Measurements from ENCODE around the gene PAQR9. TPM values are rescaled to one million over a fixed set of nuclear protein-coding genes. Genes with fewer than 3 reads are reported as not detected.

Gene PAQR9
- total and polyA plus RNA-seq, 9 of the 15 experiments (the other 6 are each of a cell fraction or from before 2014, with no cell fraction given): 0.04 to 0.58 (median 0.22) TPM

GRCh38 chr3:142997330-142997729 lies 33.9 kb upstream of the PAQR9 start:
- ATAC-seq (no peak), FAIRE-seq (no peak), DNase-seq (ENCODE audit: extremely low read depth in 1 of 4, low spot score in 3 of 4) (peak in 1 of 4 experiments; percentile 51)
- intact Hi-C loops (cut with micrococcal nuclease) (loop anchor here (10.0 kb wide), 2 partner anchors 553 to 873 kb away; partner anchors contain the start of gene XRN1), in situ Hi-C loops (cut with MboI) (no loop called here)
- Histone ChIP-seq H3K27ac (ENCODE audit: extremely low read depth, low read depth, low read length) (peak overlapping the region; percentile 51; the same call in 2 of the 3 replicates), H3K79me2 (ENCODE audit: control insufficient read depth, insufficient read depth, low read length) (peaks cover 34% of the 10 kb centered on the region), H3K9me3 (replicated peaks; ENCODE audit: control insufficient read depth, insufficient read depth, low read depth, low read length) (no peaks in the 10 kb centered on the region), H3K9ac (ENCODE audit: insufficient read depth in 1 of 2, low read depth in 2 of 2, low read length in 2 of 2) (peak overlapping the region in 1 of 2 experiments; percentile 35; a peak in 3 of 4 replicates), H4K20me1 (replicated peaks; ENCODE audit: control insufficient read depth, insufficient read depth, low read length) (no peaks in the 10 kb centered on the region), H3K9me1 (ENCODE audit: control insufficient read depth, insufficient read depth, low read length) (no peaks in the 10 kb centered on the region), H3K36me3 (ENCODE audit: control insufficient read depth, insufficient read depth, low read length) (no peaks in the 10 kb centered on the region; the same call in 2 of the 3 replicates), H3K4me1 (replicated peaks in 1 of 2; ENCODE audit: control insufficient read depth in 2 of 2, insufficient read depth in 2 of 2, low read length in 2 of 2) (peaks cover 8 to 24% of the 10 kb centered on the region in 2 experiments; a peak in 3 of 5 replicates), H2AFZ (ENCODE audit: low read depth, low read length) (peak overlapping the region; percentile 60), H3K4me2 (ENCODE audit: insufficient read depth, low read length) (peak overlapping the region; percentile 40), H3K4me3 (no peak overlapping the region), H3K27me3 (ENCODE audit: control insufficient read depth in 2 of 2, insufficient read depth in 2 of 2, low read length in 2 of 2) (no peaks in the 10 kb centered on the region)
- WGBS (ENCODE audit: insufficient coverage, low coverage, missing lambda C conversion rate): 7% methylated on average over 2 of the region's 2 CpGs
- CTCF ChIA-PET (ENCODE audit: low intra/inter-chr PET ratio): no interaction called here
- POLR2A ChIA-PET: interaction anchor here (0.7 to 1.0 kb wide), 5 partner anchors 13 to 169 kb away, joined by 3 to 5 read pairs (median 3); no protein-coding TSS in a partner anchor
- BruUV-seq (replicated peaks): no TSS peak
- TF ChIP-seq TCF3 (CRISPR knock-in tag; IDR thresholded peaks at IDR 0.05): 0 out of 2 replicates have a peak, but pooled peaks have one; percentile 19
- no peak for TF ChIP-seq ZFP91 (CRISPR knock-in tag; IDR thresholded peaks at IDR 0.05)
- no peak for TF ChIP-seq MXI1 (IDR thresholded peaks at IDR 0.05; ENCODE audit: low read depth, low read length)
- peak; percentile 20; the same call in 1 of the 2 replicates for TF ChIP-seq ARID1B (IDR thresholded peaks at IDR 0.05)
- no peak for TF ChIP-seq ZBTB33 (CRISPR knock-in tag; IDR thresholded peaks at IDR 0.05)
- TF ChIP-seq YBX1 (IDR thresholded peaks at IDR 0.05): no peak
- no peak for TF ChIP-seq EWSR1 (IDR thresholded peaks at IDR 0.05; ENCODE audit: borderline replicate concordance, low read depth, partially characterized antibody)
- 0 out of 4 replicates have a peak, but pooled peaks of 1 of the 2 experiments have one; percentile 23 for TF ChIP-seq FOXK2 (conservative IDR thresholded peaks at IDR 0.05 in 1 of 2, IDR thresholded peaks at IDR 0.05 in 1 of 2; ENCODE audit: low read depth in 2 of 2)
- no peak for TF ChIP-seq MITF (IDR thresholded peaks at IDR 0.05)
- no peak for TF ChIP-seq ZNF695 (CRISPR knock-in tag; IDR thresholded peaks at IDR 0.05)
- no peak for TF ChIP-seq SRSF3 (IDR thresholded peaks at IDR 0.05; ENCODE audit: insufficient read depth, low read length)
- TF ChIP-seq ZNF644 (tag; IDR thresholded peaks at IDR 0.05; ENCODE audit: low read depth): no peak
- TF ChIP-seq ZNF23 (CRISPR knock-in tag; IDR thresholded peaks at IDR 0.05): no peak
- TF ChIP-seq U2AF1 (optimal IDR thresholded peaks at IDR 0.05; ENCODE audit: low read depth, low read length): no peak
- no peak for TF ChIP-seq FOSL1 (tag; conservative IDR thresholded peaks at IDR 0.05)
- no peak for TF ChIP-seq ZNF121 (CRISPR knock-in tag; conservative IDR thresholded peaks at IDR 0.05)
- no peak for TF ChIP-seq CBX1 (IDR thresholded peaks at IDR 0.05; ENCODE audit: low read depth)
- no peak for TF ChIP-seq SMAD1 (IDR thresholded peaks at IDR 0.05; ENCODE audit: low read depth, low read length, partially characterized antibody)
- no peak for TF ChIP-seq STAT5A (IDR thresholded peaks at IDR 0.05; ENCODE audit: borderline replicate concordance, low read length)

Measured in K562 (cell line).